ENCODE data around the gene LMAN1L.

The LMAN1L gene

DNA sequence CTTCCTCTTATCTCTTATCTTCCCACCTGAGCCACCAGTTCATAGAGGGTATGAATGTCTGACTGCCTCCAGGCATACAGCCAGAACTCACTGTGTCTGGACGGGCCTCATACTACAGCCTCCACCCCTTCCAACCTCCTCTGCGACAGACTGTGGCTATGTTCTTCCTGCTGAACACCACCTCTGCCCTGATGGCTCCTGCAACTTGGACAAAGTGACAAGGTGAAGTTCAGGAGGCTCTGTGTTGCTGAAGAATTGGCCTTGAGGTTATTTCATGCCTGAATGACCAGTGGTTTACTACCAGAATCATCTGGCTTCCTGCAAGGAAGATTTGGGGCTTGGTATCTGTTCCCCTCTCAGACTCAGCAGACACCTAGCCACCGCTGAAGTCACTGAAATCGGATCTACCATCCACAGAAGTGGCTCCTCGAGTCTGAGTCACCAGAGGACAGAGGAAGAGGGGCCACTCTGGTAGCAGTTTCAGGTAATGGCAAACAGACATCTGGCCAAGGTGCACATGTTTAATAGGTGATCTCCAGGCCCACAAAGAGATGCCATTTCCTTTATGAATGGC is 44.5 kb downstream of the LMAN1L start:
- no peak for DNase-seq (ENCODE audit: low read depth in 2 of 2)

DNA sequence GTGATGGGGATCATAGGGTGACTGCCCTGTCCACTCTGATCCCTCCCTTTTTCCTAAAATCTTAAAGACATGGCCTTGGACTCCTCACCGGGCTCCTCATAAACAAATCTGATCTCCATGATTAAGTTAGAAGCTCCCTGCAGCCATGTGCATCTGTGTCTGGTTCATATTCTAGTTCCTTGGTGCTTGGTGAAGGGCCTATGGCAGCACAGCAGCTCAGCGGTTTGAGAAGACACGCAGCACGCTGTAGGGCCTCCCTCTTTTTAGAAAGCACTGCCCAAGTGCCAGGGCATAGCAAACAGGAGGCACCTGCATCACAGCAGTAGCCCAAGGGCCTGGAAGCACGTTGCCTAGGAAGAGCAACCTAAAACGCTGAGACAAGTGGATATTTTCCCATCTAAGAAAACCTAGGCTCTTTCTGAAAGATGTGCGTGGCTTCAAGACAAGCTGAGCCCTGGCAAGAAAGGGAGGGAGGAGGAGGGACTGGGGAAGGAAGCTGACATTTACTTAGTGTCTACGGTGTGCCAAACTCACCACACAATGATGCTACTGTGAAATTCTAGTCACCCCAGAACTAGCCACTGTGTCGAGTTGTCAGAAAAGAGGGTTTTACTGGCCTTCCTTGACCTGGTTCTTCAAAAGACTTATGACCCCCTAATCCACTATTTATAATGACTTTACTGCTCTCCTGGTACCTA is 45.2 kb downstream of the LMAN1L start:
- no peak for DNase-seq (ENCODE audit: low read depth in 2 of 2)

GRCh38 chr15:74858369-74858740 is 45.7 kb downstream of the LMAN1L start:
- no peak for DNase-seq (ENCODE audit: low read depth in 2 of 2)

DNA sequence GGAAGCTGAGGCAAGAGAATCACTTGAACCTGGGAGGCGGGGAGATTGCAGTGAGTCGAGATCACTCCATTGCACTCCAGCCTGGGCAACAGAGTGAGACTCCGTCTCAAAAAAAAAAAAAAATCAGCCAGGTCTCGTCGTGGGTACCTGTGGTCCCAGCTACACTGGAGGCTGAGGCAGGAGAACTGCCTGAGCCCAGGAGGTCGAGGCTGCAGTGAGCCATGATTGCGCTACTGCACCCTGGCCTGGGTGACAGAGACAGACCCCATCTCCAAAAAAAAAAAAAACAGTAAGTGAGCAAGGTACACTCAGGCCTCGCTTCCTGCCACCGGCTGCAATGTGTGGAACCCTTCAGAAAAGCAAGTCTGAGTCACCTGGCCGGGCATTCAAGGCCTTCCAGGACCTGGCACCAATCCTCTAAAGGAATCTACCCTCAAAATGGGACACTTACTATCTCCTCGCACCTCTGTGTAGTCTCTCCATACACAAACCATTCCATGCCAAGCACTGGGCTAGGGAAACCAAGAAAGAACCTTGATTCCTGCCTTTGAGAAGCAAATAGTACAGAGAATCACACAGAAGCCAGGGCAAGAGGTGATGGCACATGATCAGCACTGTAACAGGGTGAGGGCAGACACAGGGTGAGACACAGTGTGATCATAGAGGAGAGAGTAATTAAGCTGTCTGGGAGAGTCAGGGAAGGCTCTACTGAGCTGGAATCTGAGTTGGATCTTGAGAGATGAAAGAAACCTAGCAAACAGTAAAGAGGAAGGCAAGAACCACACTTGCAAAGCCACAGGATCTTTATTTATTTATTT is 50.8 kb downstream of the LMAN1L start:
- DNase-seq (ENCODE audit: low read depth in 2 of 2), result no peak

DNA sequence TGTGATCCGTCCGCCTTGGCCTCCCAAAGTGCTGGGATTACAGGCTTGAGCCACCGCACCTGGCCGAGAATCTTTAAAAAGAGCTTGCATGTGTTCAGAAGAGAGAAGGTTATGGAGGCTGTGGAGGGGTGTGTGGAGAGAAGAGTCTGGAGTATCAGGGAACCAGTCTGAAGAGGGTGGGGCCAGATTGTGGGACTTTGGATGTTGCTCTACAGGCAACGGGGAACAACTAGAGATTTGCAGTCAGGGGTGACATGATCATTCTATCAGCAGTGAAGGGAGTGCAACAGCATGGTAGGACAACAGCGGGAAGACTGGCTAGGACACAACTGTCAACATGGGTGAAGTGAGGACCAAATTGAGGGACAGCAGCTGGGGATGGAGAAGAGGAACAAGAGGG is 51.7 kb downstream of the LMAN1L start:
- no peak for DNase-seq (ENCODE audit: low read depth in 2 of 2)

DNA sequence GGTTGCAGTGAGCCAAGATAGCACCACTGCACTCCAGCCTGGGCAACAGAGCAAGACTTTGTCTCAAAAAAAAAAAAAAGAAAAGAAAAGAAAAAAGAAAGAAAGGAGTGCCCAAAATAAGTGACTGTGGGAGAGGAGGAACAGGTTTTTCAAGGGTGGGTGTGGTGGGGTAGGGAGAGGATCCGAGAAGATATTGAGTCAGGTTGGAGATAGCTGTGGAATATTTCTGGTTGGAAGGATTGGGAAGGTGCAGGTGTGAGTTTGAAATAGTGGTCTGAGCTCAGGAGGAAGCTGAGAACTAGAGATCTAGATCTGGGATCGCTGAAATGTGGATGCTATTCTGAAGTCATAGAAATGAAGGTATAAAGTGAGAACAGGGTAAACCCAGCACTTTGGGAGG is 52.7 kb downstream of the LMAN1L start:
- DNase-seq (ENCODE audit: low read depth in 2 of 2), result no peak

DNA sequence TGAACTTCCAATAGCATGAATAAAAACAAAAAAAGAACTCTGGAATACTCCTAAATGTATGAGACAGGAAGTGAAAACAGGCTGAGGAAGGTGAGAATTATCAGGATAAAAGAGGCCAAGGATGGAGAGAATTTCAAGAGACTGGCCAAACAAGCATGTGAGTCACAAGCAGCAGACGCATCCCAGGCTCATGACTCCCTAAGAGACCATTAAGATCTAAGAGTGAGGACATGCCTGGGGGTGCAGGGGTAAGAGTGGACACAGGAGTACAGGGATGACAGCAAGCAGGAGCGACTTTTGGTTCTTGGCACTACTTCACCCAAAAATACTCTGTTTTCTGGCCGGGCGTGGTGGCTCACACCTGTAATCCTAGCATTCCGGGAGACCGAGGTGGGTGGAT is 53.5 kb downstream of the LMAN1L start:
- no peak for DNase-seq (ENCODE audit: low read depth in 2 of 2)

GRCh38 chr15:74867466-74868038 is 54.9 kb downstream of the LMAN1L start:
- no peak for DNase-seq (ENCODE audit: low read depth in 2 of 2)

DNA sequence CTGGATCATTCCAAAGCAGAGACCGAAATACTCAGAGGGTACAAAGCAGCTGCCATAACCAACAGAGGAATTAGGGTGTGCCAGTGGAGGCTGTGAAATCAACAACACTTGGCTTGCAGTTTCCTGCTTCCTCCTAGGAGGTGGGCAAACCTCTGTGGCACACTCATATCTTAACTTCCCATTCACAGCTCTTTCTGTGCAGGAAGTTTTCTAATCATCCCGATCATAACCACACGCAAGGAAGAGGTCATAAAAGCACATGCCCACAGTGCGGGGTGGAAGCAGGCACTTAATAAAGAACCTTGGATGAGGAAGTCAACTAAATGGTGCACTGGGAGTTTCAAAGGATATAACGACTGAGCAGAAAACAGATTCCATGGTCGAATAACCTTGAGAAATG is 55.4 kb downstream of the LMAN1L start:
- no peak for DNase-seq (ENCODE audit: low read depth in 2 of 2)

- no peak for DNase-seq (ENCODE audit: low read depth in 2 of 2)
These were observed 56.7 kb downstream of the LMAN1L start for GRCh38 chr15:74869372-74869725.

- DNase-seq (ENCODE audit: low read depth in 2 of 2), result no peak
These were observed 57.2 kb downstream of the LMAN1L start for GRCh38 chr15:74869726-74870407.

DNA sequence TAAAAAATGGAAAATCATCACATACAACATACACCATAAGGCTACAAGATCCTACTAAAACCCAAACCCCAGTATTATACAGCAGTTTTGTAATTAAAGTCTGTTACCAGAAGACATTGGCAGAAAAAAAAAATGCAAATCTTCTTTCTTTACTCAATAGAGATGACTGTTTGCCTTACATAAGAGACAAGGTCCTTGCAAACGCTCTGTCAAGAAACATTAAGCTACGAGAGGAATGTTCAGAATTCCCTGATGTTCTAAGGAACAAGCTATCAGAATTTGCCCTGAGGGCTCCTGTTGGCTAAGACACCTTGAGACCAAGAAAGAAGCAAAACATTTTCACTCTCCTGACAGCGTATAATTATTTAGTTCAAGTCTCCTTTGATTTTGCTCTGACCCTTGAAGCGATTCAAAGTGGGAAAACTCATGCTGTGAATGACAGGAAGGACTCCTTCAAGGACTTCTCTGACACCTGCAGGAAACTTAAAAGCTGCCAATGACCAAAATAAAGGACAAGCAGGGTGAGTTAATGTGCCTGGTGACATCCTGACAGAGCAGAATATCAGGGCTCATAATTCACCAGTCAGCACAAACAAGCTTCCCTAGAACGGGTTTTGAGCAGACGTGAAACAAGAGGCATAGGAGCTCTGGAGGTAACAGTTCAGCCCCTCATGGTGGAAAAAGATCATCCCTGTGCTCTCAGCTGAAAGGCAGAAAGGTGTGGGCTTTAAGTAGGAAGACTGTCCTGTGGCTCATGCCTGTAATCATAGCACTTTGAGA is 58.0 kb downstream of the LMAN1L start:
- DNase-seq (ENCODE audit: low read depth in 2 of 2), result no peak

- no peak for DNase-seq (ENCODE audit: low read depth in 2 of 2)
These were observed 60.0 kb downstream of the LMAN1L start for GRCh38 chr15:74872702-74873035.

GRCh38 chr15:74873036-74873755 is 60.6 kb downstream of the LMAN1L start, which contains the start of gene SCAMP2:
SCAMP2 (minus strand) TSS chr15:74873365; CDS start chr15:74873255, 110 bp downstream.
- peak; percentile 75 to 87 for DNase-seq (ENCODE audit: low read depth in 2 of 2)

DNA sequence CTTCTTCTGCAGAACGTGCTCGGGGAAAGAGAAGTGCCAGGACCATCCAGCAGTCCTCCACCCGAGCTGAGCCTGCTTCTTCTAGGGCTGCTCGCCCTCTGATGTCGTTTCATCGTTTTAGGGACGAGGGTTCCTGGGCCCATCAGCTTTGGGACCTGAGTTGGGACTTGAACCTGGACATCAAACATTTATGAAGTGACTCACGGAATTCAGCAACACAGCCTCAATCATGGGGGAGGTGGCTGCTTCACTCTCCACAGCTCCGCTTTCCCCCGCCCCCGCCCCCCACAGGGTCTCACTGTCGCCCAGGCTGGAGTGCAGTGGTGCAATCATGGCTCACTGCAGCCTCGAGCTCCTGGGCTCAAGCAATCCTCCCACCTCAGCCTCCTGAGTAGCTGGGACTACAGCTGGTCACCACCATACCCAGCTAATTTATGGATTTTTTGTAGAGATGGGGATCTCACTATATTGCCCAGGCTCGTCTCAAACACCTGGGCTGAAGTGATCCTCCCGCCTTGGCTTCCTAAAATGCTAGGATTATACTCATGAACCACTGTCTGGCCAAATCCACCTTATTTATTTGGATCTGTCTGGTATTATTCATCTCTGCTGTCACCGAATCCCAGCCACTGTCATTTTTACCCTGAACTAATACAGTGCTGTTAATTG is 61.3 kb downstream of the LMAN1L start:
- no peak for DNase-seq (ENCODE audit: low read depth in 2 of 2)

Measured in activated CD8-positive, alpha-beta memory T cell treated with anti-CD3 and anti-CD28 coated beads for 4 hours (primary cell).